DND-41 (cell line): ENCODE results near the gene ARHGAP24.

Experiments
- CTCF ChIP-seq: IDR thresholded peaks from 2 replicates; pipeline ENCODE4 v1.5.1; 2012; ENCODE audit warnings: borderline replicate concordance, low read length, moderate library complexity, mild to moderate bottlenecking; ENCODE audit not compliant: poor library complexity, severe bottlenecking; ENCODE audit errors: extremely low read depth
- EZH2 ChIP-seq: IDR thresholded peaks from 3 replicates; pipeline ENCODE4 v1.6.1; 2012; ENCODE audit warnings: borderline replicate concordance, low read depth, mild to moderate bottlenecking, moderate library complexity, low read length, inconsistent platforms; ENCODE audit not compliant: severe bottlenecking

GRCh38 chr4:85913931-85914694, 439.2 kb downstream of the ARHGAP24 start:
- TF ChIP-seq CTCF (no peak), EZH2 (no peak)
